Activated CD4-positive, alpha-beta T cell treated with anti-CD3 and anti-CD28 coated beads, Interleukin-2, amount 50 U/mL, for 1 hour (primary cell): ENCODE measurements around the gene IMPDH2.

Experiments
- DNase-seq: peaks from one replicate; pipeline ENCODE4 v3.0.0-alpha.2; 2020

The IMPDH2 gene

DNA sequence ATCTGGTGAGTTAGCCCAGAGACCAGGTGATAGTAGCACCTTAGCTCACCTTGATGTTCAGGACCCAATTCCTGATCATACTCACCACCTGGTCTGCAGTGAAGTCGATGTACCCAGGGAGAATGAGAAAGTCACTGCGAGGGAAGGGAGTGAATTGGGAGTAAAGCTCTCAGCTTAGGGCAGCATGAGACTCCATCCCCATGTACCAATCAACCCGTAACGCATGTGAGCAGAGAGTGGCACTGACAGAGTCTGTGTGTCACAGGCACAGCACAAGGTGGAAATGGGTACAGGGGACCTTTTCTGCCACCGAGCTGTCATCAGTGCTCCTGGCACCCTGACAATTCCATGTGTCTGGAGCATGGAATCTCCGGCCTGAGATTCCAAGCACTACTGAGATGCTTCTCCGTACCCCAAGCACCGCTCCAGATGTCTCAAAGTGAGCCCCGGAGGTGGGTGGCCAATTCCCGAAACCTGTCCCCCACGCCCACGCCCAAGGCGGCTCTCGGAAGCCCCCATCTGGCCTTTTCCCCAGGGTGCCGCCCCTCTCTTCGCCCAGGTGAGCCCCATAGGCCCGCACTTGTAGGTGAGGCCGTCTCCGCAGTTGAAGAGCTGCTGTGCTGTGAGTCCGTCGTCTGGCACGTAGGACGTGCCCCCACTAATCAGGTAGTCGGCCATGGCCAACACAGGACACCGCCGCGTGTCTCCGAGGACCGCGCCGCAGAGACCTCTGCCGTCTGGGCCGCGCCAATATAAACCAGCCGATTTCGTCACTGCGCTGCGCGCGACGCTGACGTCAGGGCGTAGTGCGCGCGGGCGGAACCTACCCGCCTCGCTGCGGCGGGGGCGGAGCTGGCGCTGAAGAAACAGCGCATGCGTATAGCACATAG lies at the start of gene IMPDH2:
Gene IMPDH2 (minus strand): TSS at position 726 of the 890 bp plus-strand sequence. CDS start 48 bp downstream, at position 678.
- peak; percentile 91 for DNase-seq

DNA sequence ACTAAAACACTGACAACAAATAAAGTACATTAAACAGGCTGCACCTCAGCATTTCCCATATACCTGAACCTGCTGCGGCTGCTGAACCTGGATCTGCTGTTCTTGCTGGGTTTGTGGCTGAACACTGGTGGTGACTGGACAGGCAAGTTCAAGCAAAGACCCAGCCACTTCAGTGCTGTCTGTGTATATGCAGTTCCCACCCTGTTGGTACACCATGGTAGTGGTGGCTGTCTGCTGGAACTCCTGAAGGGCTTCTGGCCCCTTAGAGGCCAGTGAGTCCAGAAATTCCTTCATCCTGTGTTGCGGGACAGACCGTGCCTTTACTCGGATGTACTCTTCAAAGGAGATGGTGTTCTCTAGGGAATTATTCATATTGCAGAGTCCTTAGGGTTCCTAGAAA lies 47.4 kb upstream of the IMPDH2 start:
- no peak for DNase-seq

DNA sequence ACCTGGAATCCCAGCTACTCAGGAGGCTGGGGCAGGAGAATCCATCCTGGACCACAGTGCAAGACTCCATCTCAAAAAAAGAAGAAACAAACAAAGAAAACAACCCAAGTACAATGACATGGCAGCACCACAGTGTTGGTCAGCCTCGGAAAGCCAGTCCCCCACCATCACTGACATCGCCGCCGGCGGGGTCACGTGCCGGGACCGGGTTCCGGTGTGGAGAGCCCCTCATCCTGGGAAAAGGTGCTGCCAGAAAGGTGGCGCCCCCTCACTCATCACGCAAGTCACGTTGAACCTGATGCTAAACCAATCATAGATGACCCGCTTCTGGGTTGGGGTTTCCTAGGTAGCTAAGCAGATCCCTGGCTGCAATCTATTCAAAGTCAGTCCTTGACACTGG lies 46.9 kb upstream of the IMPDH2 start:
- no peak for DNase-seq

DNA sequence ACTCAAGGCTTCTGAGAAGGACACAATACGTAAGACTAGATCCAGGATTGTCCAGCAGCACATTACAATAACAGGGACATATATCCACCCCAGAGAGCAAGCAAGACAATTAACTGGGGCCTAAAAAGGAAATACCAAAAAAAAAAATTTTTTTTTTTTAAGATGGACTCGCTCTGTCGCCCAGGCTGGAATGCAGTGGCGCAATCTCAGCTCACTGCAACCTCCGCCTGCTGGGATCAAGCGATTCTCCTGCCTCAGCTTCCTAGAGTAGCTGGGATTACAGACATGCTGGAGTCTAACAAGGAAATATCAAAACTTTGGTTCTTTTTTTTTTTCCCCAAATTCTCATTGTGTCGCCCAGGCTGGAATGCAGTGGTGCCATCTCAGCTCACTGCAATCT lies 28.8 kb upstream of the IMPDH2 start:
- DNase-seq, result no peak

DNA sequence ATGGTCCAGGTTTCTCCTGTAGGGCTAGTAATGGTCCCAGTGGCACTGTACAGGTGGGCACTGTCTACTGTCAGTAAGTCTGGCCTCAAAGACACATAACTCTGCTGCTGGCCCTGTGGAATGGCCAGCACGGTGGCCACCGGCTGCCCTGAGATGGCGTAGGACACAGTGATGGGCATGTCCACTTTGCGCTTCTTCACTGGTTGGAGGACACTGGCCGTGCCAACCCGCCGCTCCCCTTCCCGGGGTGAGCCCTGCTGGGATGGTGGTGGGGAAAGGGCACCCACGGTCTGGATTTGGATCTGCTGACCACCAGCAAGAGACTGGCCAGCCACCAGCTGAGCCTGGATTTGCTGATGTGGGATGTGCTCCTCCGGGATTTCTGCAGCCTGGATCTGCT lies 28.1 kb upstream of the IMPDH2 start:
- DNase-seq, result no peak

DNA sequence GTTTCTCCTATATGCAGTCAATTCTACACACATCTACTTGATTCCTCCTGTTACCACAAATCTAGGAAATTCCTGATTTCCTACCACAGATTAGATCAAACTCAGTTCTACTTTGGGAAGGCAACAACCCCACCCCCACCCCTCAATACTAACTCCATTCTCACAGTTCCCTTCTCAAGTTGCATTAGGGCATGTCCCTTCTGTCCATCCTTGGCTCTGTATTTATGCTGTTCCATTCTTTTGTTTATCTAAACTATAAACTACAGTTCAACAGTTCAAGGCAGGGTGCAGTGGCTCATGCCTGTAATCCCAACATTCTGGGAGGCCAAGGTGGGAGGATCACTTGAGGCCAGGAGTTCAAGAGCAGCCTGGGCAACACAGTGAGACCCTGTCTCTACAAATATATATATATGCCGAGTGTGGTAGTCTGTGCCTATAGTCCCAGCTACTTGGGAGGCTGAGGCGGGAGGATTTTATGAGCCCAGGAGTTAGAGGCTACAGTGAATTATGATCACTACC lies 25.2 kb upstream of the IMPDH2 start:
- no peak for DNase-seq

DNA sequence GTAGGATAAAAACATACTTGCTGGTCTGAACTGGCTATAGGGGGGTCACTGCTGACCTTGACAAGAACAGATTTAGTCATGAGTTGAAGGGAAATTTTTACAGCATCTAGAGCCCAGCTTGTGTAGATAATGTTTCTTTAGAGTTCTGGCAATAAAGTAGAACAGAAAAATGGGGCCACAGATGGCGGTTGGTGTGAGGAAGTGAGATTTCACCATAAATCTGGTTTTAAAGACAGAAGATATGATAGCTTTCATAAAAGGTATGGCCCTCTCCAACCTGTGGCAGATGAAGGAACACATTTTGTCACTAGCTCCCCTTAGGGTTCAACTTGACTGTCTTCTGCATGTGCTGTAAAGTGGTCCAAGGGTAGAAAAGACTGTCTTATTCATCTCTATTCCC lies 24.3 kb upstream of the IMPDH2 start:
- no peak for DNase-seq

DNA sequence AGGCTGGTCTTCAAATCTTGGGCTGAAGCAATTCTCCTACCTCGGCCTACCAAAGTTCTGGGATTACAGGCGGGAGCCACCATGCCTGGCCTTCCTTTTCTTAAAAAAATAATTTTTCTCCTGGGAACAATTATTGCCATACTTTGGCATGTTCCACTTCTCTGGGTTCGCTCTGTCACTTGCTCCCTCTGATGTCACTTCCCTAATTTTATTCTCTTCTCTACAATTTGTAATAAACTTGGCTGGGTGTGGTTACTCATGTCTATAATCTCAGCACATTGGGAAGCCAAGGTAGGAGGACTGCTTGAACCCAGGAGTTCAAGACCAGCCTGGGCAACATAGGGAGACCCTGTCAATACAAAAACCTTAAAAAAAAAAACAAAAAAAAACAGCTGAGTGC lies 6.1 kb upstream of the IMPDH2 start:
- no peak for DNase-seq

DNA sequence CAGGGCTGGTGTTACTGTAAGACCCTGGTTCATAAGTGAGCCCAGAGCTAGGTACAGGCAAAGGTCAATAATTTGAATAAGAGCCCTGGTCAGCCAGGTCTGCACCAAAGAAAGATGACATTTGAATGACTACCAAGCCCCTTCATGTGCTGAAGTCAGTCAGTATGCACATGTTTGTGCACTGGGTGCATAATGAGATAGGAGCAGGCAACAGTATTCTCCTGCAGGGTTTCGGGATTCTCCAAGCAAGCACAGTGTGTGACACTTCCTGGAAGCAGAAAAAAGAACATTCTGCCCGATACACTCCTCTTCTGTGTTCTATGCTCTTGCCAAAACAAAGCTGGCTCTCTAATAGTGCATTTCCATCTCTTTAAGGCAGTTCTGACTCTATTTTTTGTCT lies 5.5 kb upstream of the IMPDH2 start:
- DNase-seq, result no peak

DNA sequence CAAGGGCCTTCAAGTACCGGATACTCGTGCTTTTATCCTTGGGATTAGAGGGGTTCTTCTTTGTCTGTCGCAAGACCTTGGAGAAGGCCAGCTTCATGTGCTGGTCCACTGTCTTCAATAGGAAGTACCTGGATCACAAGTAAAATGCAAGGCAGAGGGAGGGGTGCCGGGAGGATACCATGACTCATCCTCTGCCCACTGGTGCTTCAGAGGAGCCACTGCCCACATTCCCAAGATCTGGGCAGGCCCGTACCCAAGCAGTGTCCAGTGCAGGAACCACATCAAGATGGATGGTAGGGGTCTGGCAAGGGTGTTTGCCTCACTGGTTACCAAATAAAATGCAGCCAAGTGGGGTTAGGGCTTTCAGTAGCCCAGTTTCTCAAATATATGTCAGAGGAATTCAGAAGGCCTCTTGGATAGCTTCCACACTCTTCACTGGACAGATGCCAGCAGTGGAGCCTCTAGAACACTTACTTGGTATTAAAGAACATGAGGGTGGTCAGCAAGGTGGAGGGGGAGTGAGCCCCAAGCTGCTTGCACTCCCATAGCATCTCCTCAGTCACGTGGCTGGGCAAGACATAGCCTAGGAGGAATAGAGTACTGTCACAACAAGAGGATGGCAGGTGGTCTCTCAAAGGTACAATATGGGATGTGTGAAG lies 3.6 kb upstream of the IMPDH2 start:
- DNase-seq, result no peak

DNA sequence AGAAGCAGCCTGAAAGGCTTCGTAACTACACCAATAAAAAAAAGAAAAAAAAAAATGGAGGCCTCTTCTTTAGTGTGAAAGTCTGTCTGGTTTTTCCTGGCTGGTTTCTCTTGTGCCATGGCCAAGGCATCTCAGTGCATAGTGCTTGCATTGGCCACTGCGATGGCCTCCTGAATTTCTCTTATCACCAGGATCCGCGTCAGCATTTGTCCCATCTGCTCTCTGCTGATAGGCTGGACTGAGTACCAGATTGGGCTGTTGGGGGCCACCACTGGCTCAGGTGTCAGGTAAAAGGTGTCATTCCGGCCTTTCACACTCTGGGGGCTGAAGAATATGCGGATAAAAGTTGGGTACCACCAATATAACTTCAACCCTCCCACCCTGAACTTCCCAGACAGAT lies 1.1 kb upstream of the IMPDH2 start:
- DNase-seq, result no peak

DNA sequence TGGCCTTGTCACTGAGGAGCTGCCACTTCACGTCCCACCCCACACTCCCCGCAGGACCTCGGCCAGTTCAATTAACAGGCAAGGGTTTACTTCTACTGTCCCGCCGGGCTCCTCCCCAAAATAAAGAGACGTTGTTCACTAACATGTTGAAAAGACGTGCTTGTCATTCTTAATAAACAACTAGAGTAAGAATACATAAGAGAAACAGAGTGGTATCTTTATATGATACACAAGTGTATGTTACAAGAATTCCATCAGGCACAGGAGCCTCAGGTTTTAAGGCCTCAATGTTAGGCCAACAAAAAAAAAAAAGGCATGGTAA lies 326 bp upstream of the IMPDH2 start:
- no peak for DNase-seq

DNA sequence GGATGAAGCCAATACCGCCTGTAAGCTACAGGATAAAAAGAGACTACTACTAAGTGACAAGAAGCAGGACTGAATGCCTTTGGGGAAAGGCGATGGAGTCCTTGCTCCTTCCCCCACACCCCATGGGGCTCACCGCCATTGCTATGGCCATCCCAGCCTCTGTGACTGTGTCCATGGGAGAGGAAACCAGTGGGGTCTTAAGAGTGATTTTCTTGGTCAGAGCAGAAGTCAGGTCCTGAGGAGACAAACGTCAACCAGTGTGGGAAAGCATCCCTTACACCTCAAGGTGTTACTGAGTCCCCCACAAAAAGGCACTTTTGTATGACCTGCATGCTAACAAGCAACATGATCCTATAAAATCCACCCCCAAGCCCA lies 913 bp downstream of the IMPDH2 start:
- no peak for DNase-seq

DNA sequence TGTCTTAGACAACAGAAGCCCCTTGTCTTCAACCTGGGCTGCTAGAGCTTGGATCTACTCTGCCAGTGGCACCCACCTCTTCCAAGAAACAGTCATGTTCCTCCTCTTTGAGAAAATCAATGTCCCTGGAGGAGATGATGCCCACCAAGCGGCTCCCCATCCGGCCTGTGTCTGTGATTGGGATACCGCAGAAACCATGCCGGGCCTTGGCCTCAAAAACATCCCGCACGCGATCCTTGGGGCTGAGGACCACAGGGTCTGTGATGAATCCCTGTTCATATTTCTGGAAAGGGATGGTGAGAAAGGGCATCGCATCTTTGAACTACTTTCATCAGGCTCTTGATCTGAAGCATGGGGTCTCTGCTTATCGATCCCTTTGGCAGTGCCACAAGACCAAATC lies 1.6 kb downstream of the IMPDH2 start:
- no peak for DNase-seq

DNA sequence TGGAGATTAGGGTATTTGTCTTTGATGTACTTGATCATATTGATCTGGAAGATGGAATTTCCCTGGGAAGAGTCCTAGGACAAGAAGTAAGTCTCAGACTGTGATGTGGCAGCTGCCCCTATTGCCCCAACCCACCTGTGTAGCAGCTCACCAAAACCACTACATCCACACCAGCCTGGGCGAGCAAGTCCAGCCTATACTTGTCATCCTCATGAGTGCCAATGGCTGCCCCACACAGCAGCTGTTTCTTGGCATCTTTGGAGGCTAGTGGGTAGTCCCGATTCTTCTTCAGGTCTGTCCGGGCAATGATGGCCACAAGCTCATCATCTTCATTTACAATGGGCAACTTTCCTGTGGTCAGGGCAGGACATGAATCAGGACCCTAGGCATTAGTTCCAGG lies 2.7 kb downstream of the IMPDH2 start:
- DNase-seq, result no peak

DNA sequence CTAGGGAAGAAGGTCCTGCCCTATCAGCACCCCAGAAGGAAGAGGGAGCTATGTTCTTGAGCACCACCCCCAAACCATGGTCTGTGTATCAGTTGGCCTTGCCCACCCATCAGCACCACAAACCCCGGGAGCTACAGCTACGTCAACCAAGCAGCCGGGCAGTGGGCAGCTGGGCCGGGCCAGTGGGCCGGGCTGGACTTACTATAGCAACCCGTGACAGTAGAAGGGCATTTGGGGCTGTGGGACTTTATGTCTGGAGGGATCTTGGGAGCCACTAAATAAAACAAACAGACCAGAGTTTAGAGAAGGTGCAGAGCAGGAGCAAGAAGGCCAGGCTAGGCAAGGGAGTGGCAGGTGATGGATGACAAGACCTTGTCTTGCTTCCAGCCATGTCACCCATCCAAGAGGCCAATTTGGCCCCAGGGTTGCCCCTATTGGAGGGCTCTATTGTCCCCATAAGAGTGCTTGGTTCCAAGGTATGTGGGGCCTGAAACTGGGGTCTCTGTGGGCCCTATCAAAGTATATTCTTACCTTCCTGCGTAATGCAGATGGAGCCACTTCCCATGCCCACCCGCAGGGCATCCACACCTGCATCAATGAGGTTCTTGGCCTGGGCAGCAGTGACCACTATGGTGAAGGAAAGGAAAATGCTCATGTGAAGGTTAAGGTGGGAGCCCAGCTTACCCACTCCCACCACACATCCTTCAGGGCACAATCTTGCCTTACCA lies 3.2 kb downstream of the IMPDH2 start:
- no peak for DNase-seq

DNA sequence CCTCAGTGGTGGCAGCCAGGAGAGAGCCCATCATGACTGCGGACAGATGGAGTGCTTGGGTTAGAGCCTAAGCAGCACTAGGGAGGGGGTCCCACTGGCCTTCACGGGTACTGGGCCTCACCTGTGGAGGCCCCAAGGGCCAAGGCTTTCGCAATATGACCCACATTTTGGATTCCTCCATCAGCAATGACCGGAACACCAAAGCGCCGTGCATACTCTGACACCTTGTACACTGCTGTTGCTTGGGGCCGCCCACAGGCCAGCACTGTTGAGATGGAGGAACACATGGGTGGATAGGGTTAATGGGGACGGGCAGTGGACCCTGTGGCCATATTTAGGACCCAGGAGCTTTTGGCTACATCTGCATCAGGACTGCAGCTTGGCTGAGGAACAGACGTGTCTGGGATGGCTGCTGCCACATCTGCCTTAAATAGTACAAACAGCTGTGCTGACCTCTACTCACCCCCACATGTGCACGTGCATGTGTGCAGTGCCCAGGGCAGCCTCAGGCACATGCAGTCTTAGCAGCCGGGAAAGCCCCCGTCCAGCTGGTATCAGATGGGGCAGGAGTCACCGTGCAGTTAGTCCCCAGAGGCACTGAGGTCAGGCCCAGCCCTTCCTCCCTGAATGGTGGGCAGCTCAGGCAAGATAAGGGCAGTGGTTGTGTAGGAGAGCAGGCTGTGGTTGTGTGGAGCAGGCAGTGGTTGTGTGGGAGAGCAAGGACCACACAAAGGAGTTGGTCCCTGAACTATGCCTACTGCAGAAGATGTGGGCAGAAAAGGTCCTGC lies 4.0 kb downstream of the IMPDH2 start:
- no peak for DNase-seq

DNA sequence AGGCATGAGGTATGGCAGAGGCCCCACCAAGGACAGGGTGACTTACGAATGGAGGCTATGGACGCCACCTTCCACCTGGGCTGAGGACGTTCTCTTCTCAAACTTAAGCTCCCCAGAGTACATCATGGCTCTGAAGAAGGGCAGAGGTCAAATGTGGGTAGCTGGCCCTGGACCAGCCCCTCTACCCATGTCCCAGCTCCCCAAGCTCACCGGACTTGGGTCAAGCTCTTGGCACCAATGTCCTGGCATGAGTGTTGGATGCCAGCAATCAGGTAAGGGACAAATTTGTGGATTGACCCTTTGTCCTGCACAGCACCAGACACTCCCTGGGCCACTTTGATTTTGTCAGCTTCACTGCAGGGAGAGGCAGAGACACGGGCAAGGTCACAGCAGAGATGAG lies 4.7 kb downstream of the IMPDH2 start:
- no peak for DNase-seq

DNA sequence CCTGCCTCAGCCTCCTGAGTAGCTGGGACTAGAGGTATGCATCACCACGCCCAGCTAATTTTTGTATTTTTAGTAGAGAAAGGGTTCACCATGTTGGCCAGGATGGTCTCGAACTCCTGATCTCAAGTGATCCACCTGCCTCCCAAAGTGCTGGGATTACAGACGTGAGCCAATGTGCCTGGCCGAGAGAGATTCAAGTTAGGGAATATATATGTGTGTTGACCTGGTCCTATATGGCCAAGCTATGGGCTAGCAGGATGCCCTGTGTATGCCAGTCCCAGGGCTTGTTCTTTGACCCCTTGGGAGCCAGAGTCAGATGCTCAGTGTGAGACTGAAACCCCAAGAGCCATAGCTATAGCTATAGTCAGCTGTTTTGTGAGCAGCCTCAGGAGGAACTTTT lies 5.4 kb downstream of the IMPDH2 start:
- DNase-seq, result no peak

DNA sequence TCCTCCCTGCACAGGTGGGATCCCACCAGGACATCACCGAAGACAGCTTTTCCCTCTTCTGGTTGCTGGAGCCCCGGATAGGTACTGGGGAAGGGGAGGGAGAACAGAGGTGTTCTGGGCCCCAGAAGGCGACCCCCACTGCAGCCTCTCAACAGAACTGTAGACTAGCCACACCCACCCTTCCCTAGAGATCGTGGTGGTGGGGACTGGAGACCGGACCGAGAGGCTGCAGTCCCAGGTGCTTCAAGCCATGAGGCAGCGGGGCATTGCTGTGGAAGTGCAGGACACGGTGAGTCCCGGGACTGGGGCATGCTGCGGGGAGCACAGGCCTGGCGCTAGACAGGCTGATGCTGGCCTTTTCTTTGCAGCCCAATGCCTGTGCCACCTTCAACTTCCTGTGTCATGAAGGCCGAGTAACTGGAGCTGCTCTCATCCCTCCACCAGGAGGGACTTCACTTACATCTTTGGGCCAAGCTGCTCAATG lies 6.5 kb downstream of the IMPDH2 start:
- no peak for DNase-seq

DNA sequence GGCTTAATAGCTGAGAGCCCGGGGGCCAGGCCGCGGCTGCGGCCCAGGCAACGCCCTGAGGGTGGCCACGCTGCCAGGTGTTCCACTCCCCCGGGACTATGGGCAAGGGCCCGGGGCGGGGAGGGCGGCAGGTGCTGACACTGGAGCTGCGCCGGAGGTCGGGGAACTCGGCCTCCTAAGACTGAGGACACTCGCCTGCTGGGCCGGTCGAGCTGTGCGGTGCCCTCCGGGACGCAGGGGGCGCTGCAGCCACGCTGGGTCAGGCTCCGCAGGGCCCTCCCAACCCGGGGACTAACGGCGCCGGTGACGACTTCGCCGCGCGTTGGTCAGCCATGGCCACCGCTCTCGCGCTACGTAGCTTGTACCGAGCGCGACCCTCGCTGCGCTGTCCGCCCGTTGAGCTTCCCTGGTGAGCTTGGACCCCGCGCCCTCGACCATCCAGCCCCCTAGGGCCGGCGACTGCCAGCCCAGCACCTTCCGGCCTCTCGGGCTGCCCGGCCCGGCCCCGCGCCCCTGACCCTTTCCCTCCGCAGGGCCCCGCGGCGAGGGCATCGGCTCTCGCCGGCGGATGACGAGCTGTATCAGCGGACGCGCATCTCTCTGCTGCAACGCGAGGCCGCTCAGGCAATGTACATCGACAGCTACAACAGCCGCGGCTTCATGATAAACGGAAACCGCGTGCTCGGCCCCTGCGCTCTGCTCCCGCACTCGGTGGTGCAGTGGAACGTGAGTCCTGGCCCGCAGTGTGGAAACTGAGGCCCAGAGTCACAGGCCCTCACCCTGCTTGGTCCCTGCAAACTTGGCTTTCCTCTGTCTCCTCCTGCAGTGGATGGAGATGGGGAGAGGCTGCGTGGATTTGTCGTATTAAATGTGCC lies 7.1 kb downstream of the IMPDH2 start, which contains the start of gene NDUFAF3:
Gene NDUFAF3 (plus strand): TSS at position 309 of the 875 bp plus-strand sequence. CDS start 24 bp downstream, at position 333.
- peak; percentile 90 for DNase-seq
